Mucosa of rectum (tissue), 2 donors: ENCODE data around the gene RNLS.

Experiments
- H3K27ac ChIP-seq, 2 donors: one replicate each; pipeline ENCODE4 v1.7.0; 2013; ENCODE audit warnings: inconsistent platforms in 2 of 2, low read depth in 2 of 2, low read length in 2 of 2
- H3K27me3 ChIP-seq, 2 donors: one replicate each; pipeline ENCODE4 v1.7.0; 2013; ENCODE audit warnings: low read length in 2 of 2; ENCODE audit not compliant: control insufficient read depth in 2 of 2, insufficient read depth in 2 of 2
- H3K36me3 ChIP-seq, 2 donors: one replicate each; pipeline ENCODE4 v1.7.0; 2013; ENCODE audit warnings: low read length in 2 of 2; ENCODE audit not compliant: control insufficient read depth in 2 of 2, insufficient read depth in 2 of 2
- H3K4me1 ChIP-seq, 2 donors: one replicate each; pipeline ENCODE4 v1.7.0; 2013; ENCODE audit warnings: low read length in 2 of 2, mild to moderate bottlenecking in 1 of 2; ENCODE audit not compliant: control insufficient read depth in 2 of 2, insufficient read depth in 2 of 2
- H3K4me3 ChIP-seq, 2 donors: one replicate each; pipeline ENCODE4 v1.7.0; 2013; ENCODE audit warnings: low read length in 2 of 2
- H3K9ac ChIP-seq, 2 donors: one replicate each; pipeline ENCODE4 v1.7.0; 2013; ENCODE audit warnings: low read length in 2 of 2, low read depth in 1 of 2, mild to moderate bottlenecking in 1 of 2
- H3K9me3 ChIP-seq, 2 donors: one replicate each; pipeline ENCODE4 v1.7.0; 2013; ENCODE audit warnings: low read length in 2 of 2; ENCODE audit not compliant: control insufficient read depth in 2 of 2
- donor health status: healthy.
- donor health status: Normal muscosa, but diverticular disease.

Gene RNLS

DNA sequence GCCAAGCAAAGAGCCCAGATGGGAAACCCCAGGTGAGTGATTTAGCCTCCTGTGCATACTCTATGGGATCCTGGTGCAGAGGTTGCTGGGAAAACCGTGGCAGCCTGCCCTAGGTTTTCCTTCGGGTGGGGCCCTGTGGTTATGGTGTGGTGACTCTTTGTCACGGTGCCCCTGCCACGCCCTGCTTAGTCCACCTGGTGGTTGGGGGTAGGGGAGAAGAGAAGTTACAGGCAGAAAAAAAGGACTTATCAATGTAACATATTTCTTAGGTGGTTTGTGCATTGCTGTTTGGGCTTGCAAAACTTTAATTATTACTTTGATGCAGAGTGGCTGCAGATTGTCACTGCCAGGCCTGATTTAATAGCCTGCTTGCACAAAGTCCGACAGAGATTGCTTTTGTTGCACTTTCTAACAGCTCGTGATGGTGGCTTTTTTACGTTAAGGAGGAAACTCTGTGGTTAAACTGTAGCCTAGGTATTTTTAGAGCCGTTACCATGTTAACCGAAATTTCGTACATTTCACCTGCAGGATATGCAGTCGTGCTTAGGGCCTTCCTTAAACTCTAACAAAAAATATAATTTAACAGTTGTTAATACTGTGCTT, 197.4 kb downstream of the RNLS start:
- peaks cover 22 to 42% of the 10 kb centered on the region in 2 donors for H3K4me1 ChIP-seq
- H3K9ac ChIP-seq, result peak overlapping the region; percentile 50 to 68
- H3K4me3 ChIP-seq, result peak overlapping the region; percentile 52 to 69
- no peaks in the 10 kb centered on the region for H3K36me3 ChIP-seq
- no peaks in the 10 kb centered on the region for H3K27me3 ChIP-seq
- H3K27ac ChIP-seq, result peak overlapping the region; percentile 90
- H3K9me3 ChIP-seq, result no peaks in the 10 kb centered on the region

DNA sequence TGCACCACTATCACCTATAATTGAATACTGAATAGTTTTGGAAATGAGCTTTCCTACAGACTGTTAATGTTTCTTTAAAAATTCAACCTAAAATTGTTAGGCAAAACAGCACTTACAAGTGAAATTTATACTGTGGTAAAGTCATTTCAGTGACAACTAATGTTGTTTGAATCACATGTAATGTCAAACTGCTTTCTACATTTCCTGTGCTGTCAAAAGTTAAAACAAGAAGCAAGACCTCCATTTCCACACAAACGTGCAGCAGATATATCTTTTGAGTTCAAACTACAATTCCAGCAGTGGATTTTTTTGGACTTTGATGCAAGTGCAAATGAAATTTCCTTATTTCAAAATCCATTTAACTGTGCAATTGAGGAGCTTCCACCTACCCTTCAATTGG, 199.8 kb downstream of the RNLS start:
- H3K27ac ChIP-seq, result no peak overlapping the region
- H3K4me1 ChIP-seq, result peaks cover 22 to 38% of the 10 kb centered on the region in 2 donors
- no peaks in the 10 kb centered on the region for H3K36me3 ChIP-seq
- no peak overlapping the region for H3K9ac ChIP-seq
- H3K4me3 ChIP-seq, result no peak overlapping the region
- no peaks in the 10 kb centered on the region for H3K9me3 ChIP-seq
- H3K27me3 ChIP-seq, result no peaks in the 10 kb centered on the region

DNA sequence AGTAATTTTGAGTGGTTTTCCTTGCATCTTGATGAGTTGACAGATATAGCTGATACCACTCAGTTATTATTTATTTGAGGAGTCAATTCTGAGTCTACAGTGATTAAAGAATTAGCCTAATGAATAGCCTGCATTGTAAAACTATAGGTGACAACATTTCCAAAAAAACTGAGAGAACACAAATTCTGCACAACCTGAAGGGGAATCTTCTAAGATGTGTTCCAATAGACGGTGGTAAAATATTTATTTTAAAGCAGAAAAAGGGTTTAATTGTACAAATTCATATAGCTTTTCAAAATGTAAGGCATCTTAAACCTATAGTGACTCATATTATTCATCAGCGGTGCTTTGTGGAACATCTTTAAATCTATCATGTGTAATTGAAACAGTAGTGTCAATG, 200.4 kb downstream of the RNLS start:
- Histone ChIP-seq H3K36me3 (no peaks in the 10 kb centered on the region), H3K9me3 (no peaks in the 10 kb centered on the region), H3K27ac (no peak overlapping the region), H3K27me3 (no peaks in the 10 kb centered on the region), H3K4me1 (peaks cover 20 to 37% of the 10 kb centered on the region in 2 donors), H3K4me3 (no peak overlapping the region), H3K9ac (no peak overlapping the region)

DNA sequence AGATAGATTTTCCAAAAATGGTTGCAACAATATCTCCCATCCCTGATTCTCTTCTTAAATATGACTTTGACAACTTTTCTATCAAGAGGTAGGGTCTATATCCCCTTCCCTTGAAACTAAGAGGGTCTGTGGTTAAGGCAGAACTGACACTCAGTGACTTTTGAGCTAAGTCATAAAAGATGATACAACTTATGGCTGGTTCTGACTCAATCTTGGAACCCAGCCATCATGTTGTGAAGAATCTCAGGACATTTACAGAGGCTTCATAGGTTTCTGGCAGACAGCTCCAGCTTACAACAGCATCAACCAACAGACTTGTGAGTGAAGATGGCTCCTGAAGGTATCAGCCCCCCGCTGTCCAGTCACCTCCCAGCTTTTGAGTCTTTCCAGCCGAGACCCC, 203.5 kb downstream of the RNLS start:
- Histone ChIP-seq H3K9me3 (no peaks in the 10 kb centered on the region), H3K27ac (peak overlapping the region; percentile 36 to 59), H3K4me1 (peaks cover under 1 to 15% of the 10 kb centered on the region in 2 donors), H3K9ac (no peak overlapping the region), H3K4me3 (no peak overlapping the region), H3K36me3 (no peaks in the 10 kb centered on the region), H3K27me3 (no peaks in the 10 kb centered on the region)

DNA sequence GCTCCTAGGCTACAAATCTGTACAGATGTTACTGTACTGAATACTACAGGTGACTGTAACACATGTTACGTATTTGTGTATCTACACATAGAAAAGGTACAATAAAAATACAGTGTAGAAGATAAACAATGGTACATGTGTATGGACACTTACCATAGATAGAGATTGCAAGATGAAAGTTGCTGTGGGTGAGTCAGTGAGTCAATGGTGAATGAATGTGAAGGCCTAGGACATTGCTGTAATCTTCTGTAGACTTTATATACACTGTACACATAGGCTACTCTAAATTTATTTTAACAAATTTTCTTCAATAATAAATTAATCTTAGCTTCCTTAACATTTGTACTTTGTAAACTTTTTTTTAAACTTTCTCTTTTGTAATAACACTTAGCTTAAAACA, 205.6 kb downstream of the RNLS start:
- Histone ChIP-seq H3K9ac (no peak overlapping the region), H3K4me3 (no peak overlapping the region), H3K9me3 (no peaks in the 10 kb centered on the region), H3K27ac (no peak overlapping the region), H3K4me1 (peaks cover 13 to 27% of the 10 kb centered on the region in 2 donors), H3K36me3 (no peaks in the 10 kb centered on the region), H3K27me3 (no peaks in the 10 kb centered on the region)

DNA sequence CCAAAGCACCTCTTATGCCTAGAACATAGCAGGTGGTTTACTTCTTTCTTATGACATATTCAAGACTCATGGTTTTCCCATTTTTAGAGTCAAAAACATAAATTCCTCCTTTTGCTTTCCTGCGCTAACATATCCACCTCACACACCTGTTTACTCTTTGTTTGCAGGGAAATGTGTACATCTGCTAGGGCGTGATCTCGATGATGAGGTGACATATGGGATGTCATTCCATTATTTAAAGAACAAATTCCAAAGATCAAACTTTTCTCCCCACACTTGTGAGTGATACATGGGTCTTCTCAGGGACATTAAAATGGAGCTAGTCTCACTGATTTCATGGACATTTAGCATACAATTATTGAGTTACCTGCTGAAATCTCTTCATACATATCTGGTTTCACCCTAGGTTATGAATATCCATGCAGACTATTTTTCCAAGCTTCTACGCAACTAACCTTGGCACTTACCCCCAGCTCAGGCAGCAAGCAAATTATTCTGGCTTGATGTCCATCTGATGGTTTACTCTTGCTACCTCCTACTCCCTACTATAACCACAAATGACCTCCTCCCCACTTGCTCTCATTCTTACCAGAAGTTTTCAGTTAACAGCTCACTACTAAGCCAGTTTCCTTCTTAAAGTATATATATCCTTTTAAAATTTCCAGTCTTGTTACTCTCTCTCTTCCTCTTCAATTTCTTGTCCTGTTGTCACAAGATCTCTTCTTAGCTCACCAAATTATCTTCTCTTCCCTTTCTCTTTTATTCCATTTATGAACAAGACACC, 208.5 kb downstream of the RNLS start:
- Histone ChIP-seq H3K27me3 (no peaks in the 10 kb centered on the region), H3K4me1 (peaks cover 24 to 47% of the 10 kb centered on the region in 2 donors), H3K9ac (peak overlapping the region in 1 of 2 donors; percentile 20), H3K36me3 (no peaks in the 10 kb centered on the region), H3K9me3 (no peaks in the 10 kb centered on the region), H3K27ac (peak overlapping the region; percentile 59 to 77), H3K4me3 (peak overlapping the region in 1 of 2 donors; percentile 30)

DNA sequence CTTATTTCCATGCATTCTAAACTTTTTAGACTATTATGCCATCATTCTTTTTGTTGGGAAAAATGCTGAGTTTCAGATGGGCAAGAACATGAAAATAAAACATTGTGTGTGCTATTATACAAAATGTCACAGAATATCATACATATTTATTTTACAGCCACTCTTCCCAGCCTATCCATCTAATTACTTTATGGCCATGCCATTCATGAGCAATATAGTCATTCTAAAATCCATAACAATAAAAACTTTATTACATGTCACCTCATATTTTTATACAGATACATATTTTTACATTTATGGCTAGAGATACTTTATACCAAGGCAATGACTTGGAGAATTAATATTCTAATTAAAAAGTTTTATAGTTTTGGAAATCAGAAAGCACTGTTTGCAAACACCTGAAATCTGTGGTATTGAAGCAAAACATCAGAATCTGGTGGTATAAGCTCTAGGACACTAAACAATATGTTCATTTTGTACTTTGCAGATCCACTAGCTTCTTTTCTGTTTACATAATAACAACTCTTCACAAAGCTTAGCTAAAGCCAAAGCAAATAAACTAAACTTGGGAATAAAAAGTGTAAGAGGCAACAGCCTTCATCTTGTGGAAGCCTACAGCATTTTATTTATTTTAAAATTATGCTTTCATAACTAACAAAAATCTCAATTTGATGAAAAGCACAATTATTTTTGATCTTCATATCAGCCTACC, 210.1 kb downstream of the RNLS start:
- Histone ChIP-seq H3K9me3 (no peaks in the 10 kb centered on the region), H3K9ac (no peak overlapping the region), H3K27ac (peak overlapping the region in 1 of 2 donors; percentile 66), H3K4me1 (peaks cover 24 to 44% of the 10 kb centered on the region in 2 donors), H3K36me3 (no peaks in the 10 kb centered on the region), H3K27me3 (no peaks in the 10 kb centered on the region), H3K4me3 (peak overlapping the region in 1 of 2 donors; percentile 22)

DNA sequence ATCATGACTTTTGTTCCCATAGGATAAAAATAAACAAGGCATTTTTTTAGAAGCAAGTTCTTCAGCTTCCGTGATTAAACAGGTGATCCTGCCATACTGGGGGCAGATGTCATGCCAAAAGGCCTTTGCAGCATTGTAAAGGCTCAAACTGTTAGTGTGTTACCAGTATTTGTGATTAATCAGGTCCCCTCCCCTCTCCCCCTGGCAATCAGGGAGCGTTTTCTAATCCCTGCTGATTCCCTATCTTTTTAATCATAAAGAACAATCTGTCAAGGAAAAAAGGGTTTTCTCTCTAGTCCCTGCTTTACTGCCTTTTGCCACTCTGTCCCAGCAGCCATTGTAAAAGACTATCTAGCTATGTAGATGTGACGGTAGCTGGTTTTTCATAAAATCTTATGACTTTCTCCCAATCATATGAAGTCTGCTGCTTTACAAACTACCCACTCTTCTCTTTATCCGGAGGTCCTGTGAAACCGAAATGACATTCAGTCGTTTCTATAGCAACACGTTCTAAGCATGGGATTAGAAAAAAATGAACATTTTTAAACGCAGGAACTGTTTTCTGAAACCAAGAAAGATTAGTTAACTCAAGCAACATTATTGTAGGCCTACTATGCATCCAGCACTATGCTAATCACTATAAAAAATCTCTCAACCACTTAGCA, 210.9 kb downstream of the RNLS start:
- peaks cover 24 to 44% of the 10 kb centered on the region in 2 donors for H3K4me1 ChIP-seq
- no peaks in the 10 kb centered on the region for H3K9me3 ChIP-seq
- H3K36me3 ChIP-seq, result no peaks in the 10 kb centered on the region
- no peak overlapping the region for H3K9ac ChIP-seq
- no peaks in the 10 kb centered on the region for H3K27me3 ChIP-seq
- peak overlapping the region; percentile 51 to 66 for H3K27ac ChIP-seq
- peak overlapping the region in 1 of 2 donors; percentile 22 for H3K4me3 ChIP-seq

DNA sequence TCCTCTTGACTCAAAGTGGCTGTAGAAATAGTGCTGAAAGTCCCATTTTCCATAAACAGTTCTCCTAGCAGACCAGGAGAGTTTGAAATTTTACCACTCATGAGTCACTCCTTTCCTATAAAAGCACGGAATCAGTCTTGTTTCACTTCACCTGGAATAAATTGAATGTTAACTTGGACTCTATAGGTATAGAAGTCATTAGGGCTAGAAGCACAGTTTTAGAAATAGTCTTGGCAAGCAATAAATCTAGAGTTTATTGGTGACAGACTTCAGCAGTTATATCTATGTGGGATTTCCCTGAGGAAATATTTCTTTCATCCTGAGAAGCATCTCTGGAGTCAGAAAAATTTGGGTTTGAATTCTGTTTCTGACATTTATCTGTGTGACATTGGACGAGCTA, 212.4 kb downstream of the RNLS start:
- Histone ChIP-seq H3K9me3 (no peaks in the 10 kb centered on the region), H3K27me3 (no peaks in the 10 kb centered on the region), H3K4me1 (peaks cover 24 to 44% of the 10 kb centered on the region in 2 donors), H3K36me3 (no peaks in the 10 kb centered on the region), H3K4me3 (no peak overlapping the region), H3K9ac (no peak overlapping the region), H3K27ac (peak overlapping the region in 1 of 2 donors; percentile 11)
